A673 (cell line): ENCODE measurements around the gene OR5M10. TPM values are rescaled to one million over a fixed set of nuclear protein-coding genes. Genes with fewer than 3 reads are reported as not detected.
A peak's percentile ranks its signal among the peaks of the same experiment; 100 is the strongest.

Source experiments
- Bru-seq: library from RNA; stranded (reverse); fragments of 400-500 nt; gene quantifications from one replicate; lab custom pipeline; 2021; lab: Mats Ljungman, UMichigan
- BruChase-seq, 2 experiments: library from RNA; stranded (reverse); fragments of 400-500 nt; gene quantifications; one replicate each; lab custom pipeline; 2021; lab: Mats Ljungman, UMichigan
- BruUV-seq: library from RNA; stranded (reverse); fragments of 400-500 nt; replicated peaks from 2 replicates; lab custom pipeline; 2021; lab: Mats Ljungman, UMichigan
- CTCF ChIA-PET: fragments of 300-600 bp; sonication (Branson Sonifier 250); formaldehyde crosslinking; loops from one replicate; lab custom pipeline; 2022; ENCODE audit warnings: antibody characterized with exemption; lab: Charles Lee
- POLR2A ChIA-PET: fragments of 300-600 bp; sonication (Branson Sonifier 250); formaldehyde crosslinking; loops from one replicate; lab custom pipeline; 2022; ENCODE audit warnings: antibody characterized with exemption; ENCODE audit not compliant: low non-redundant PET; lab: Charles Lee
- DNase-seq: peaks from one replicate; pipeline ENCODE4 v3.0.0-alpha.2; 2015; ENCODE audit warnings: low spot score
- H3K27ac ChIP-seq: fragments of 200-600 bp; sonication (generic); 2 replicates; pipeline ENCODE4 v1.5.1; 2016; ENCODE audit warnings: mixed run types, low read depth, mild to moderate bottlenecking, mixed read lengths, antibody characterized with exemption, low read length; ENCODE audit not compliant: poor library complexity, severe bottlenecking
- H3K27me3 ChIP-seq: fragments of 200-600 bp; sonication (generic); replicated peaks from 2 replicates; pipeline ENCODE4 v1.6.1; 2017; ENCODE audit warnings: mixed run types, low read depth, mild to moderate bottlenecking, mixed read lengths, antibody characterized with exemption, low read length; ENCODE audit not compliant: insufficient read depth, poor library complexity
- H3K36me3 ChIP-seq: fragments of 200-600 bp; sonication (generic); 2 replicates; pipeline ENCODE4 v1.6.1; 2016; ENCODE audit warnings: mixed run types, mild to moderate bottlenecking, mixed read lengths, antibody characterized with exemption, low read length; ENCODE audit not compliant: insufficient read depth, poor library complexity, severe bottlenecking
- H3K4me1 ChIP-seq: fragments of 200-600 bp; sonication (generic); 2 replicates; pipeline ENCODE4 v1.6.1; 2017; ENCODE audit warnings: mixed run types, mild to moderate bottlenecking, mixed read lengths, antibody characterized with exemption, low read length; ENCODE audit not compliant: insufficient read depth, poor library complexity, severe bottlenecking
- H3K4me3 ChIP-seq: fragments of 200-600 bp; sonication (generic); 2 replicates; pipeline ENCODE4 v1.5.1; 2016; ENCODE audit warnings: low read depth, mixed run types, mild to moderate bottlenecking, mixed read lengths, low read length; ENCODE audit not compliant: poor library complexity, severe bottlenecking
- H3K9me3 ChIP-seq: fragments of 200-600 bp; sonication (generic); 2 replicates; pipeline ENCODE4 v1.6.1; 2016; ENCODE audit warnings: mixed run types, low read depth, mild to moderate bottlenecking, mixed read lengths, antibody characterized with exemption, low read length; ENCODE audit not compliant: poor library complexity, severe bottlenecking
- EZH2 ChIP-seq: fragments of 200-600 bp; sonication (generic); IDR thresholded peaks from 2 replicates; pipeline ENCODE4 v1.6.1; 2017; ENCODE audit warnings: borderline replicate concordance, low read depth, mild to moderate bottlenecking, mixed read lengths, antibody characterized with exemption, low read length; ENCODE audit not compliant: poor library complexity, severe bottlenecking
- intact Hi-C: fragments of 100-400 bp; cut with micrococcal nuclease; formaldehyde crosslinking; loops from one replicate; pipeline ENCODE4 v1.10.0; 2022; ENCODE audit not compliant: unreplicated experiment
- long read RNA-seq: library from polyadenylated mRNA; stranded (forward); transcript quantifications from one replicate; pipeline ENCODE4 v2.0.0, GENCODE V29; 2022
- total RNA-seq: library from RNA; stranded (reverse); gene quantifications from 2 replicates; pipeline ENCODE4 v1.2.3, GENCODE V29; 2021
- TF ChIP-seq, protein P1 (sequence below): fragments of 300-800, 200-600 bp; sonication (generic); conservative IDR thresholded peaks from 2 replicates; pipeline ENCODE4 v1.5.1; 2017; ENCODE audit warnings: low read depth, mild to moderate bottlenecking, antibody characterized with exemption, low read length, moderate library complexity, mixed read lengths

The OR5M10 gene
- not detected in 2 replicates for total RNA-seq
- not detected for Bru-seq, nascent RNA
- not detected for BruChase-seq, experiment 1, labeled RNA remaining after a 2-hour chase
- not detected for BruChase-seq, experiment 2, labeled RNA remaining after a 6-hour chase
- long read RNA-seq, result 0 reads

DNA sequence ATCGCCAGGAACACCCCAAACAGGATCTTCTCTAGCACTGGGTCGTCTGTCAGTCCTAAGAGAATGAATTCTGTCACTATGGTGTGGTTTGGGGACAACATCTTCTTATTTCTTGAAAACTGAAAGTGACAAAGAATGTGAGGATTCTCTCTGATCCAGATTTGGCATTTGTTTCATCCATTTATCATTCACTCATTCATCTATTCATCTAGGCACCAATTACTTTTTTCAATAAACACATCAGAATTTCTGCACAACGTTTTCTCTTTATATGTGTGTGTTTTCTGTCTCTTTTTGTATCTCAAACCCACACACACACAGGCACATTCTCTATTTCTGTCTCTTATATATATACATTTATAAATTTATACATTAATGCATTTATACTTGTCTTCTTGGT, at the start of gene OR5M10:
TSS of gene OR5M10 (minus strand) at position 101 of the 400 bp plus-strand sequence. CDS start at position 101, 0 bp downstream.
- DNase-seq, result no peak
- peaks cover 3% of the 10 kb centered on the region for H3K9me3 ChIP-seq
- BruUV-seq, result no TSS peak
- no peaks in the 10 kb centered on the region for H3K27me3 ChIP-seq
- no peak within 1 kb of the TSS for H3K4me3 ChIP-seq
- ChIA-PET CTCF (no interaction called here), POLR2A (no interaction called here)
- H3K36me3 ChIP-seq, result no peaks in the 10 kb centered on the region
- H3K4me1 ChIP-seq, result no peaks in the 10 kb centered on the region
- intact Hi-C loops, result no loop called here
- TF ChIP-seq, protein P1, sequence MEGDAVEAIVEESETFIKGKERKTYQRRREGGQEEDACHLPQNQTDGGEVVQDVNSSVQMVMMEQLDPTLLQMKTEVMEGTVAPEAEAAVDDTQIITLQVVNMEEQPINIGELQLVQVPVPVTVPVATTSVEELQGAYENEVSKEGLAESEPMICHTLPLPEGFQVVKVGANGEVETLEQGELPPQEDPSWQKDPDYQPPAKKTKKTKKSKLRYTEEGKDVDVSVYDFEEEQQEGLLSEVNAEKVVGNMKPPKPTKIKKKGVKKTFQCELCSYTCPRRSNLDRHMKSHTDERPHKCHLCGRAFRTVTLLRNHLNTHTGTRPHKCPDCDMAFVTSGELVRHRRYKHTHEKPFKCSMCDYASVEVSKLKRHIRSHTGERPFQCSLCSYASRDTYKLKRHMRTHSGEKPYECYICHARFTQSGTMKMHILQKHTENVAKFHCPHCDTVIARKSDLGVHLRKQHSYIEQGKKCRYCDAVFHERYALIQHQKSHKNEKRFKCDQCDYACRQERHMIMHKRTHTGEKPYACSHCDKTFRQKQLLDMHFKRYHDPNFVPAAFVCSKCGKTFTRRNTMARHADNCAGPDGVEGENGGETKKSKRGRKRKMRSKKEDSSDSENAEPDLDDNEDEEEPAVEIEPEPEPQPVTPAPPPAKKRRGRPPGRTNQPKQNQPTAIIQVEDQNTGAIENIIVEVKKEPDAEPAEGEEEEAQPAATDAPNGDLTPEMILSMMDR, result no peak
- no peak for TF ChIP-seq EZH2
- H3K27ac ChIP-seq, result no peak within 1 kb of the TSS

DNA sequence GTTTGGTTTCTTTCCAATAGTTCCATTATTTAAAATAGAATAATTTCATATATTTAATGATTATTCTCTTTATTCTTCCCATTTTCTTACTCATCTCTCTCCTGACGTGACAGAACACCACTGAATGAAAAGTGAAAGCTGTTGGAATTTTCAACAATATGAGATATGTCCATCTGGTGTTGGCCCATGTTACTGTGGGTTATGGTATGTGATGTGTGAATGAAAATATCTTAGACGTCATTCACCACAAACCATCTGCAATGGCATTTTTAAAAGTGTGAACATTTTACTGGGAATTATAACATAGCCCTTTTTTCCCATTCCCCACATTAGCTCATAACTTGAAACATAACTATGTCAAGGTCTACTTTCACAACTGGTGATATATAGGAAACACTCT, 48.4 kb upstream of the OR5M10 start:
- intact Hi-C loops, result no loop called here
- Histone ChIP-seq H3K4me3 (no peak overlapping the region), H3K27me3 (no peaks in the 10 kb centered on the region), H3K36me3 (no peaks in the 10 kb centered on the region), H3K4me1 (no peaks in the 10 kb centered on the region), H3K27ac (no peak overlapping the region), H3K9me3 (no peaks in the 10 kb centered on the region)
- CTCF ChIA-PET, result no interaction called here
- BruUV-seq, result no TSS peak
- no peak for DNase-seq
- TF ChIP-seq, protein P1, result no peak
- no peak for TF ChIP-seq EZH2
- POLR2A ChIA-PET, result no interaction called here

DNA sequence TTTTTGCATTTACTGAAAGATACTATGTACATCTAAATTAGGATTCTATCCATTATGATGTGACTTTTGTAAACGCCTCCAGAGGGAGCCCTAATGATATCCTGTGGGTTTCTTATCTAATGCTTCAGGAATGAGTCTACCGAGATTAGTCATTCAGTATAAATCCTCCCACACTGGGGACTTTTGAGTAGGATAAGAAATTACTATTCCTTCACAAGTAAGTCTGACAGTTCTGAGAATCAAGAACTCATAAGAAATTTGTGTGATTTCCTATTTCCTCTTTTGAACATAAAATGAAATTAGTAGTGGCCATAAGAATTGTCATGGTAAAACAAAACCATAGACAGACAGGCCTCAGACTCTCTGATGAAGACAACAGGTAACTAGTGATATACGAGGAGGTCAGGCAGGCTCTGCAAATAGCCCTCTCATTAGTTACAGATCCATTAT, 47.2 kb upstream of the OR5M10 start:
- intact Hi-C loops, result loop anchor here (1.0 kb wide), 1 partner anchor 159 kb away; no protein-coding TSS in a partner anchor
- Histone ChIP-seq H3K27me3 (no peaks in the 10 kb centered on the region), H3K4me1 (no peaks in the 10 kb centered on the region), H3K9me3 (no peaks in the 10 kb centered on the region), H3K27ac (no peak overlapping the region), H3K36me3 (no peaks in the 10 kb centered on the region), H3K4me3 (no peak overlapping the region)
- no peak for TF ChIP-seq EZH2
- TF ChIP-seq, protein P1, result peak; percentile 68
- ChIA-PET CTCF (no interaction called here), POLR2A (no interaction called here)
- BruUV-seq, result no TSS peak
- DNase-seq, result peak; percentile 84
